OCI-LY3 (cell line): ENCODE results near the gene RDX.
"Not testable (repeated sequence)": the region's sequence is repeated elsewhere in the genome, so short reads cannot be mapped to it uniquely, and the experiment has no call there.

Experiments
- CTCF ChIP-seq: fragments of 200-600, 300-600 bp; sonication (generic); IDR thresholded peaks from 2 replicates; pipeline ENCODE4 v1.5.1; 2014; ENCODE audit warnings: antibody characterized with exemption, low read length, low read depth
- EZH2phosphoT487 ChIP-seq: fragments of 200-600 bp; shearing (Covaris generic); IDR thresholded peaks from 2 replicates; pipeline ENCODE4 v1.6.1; 2018; ENCODE audit warnings: antibody characterized with exemption, mixed run types, low read depth

- TF ChIP-seq CTCF, EZH2phosphoT487: not testable (repeated sequence)
These were observed 15.8 kb downstream of the RDX start for GRCh38 chr11:110280595-110280994.
